MV-4-11 (cell line): Measurements from ENCODE around the gene ZYG11B.
"Not testable (repeated sequence)": the region's sequence is repeated elsewhere in the genome, so short reads cannot be mapped to it uniquely, and the experiment has no call there.

Experiments used
- DNase-seq: peaks from one replicate; lab custom pipeline; 2025; lab: John Stamatoyannopoulos, UW

Gene ZYG11B

DNA sequence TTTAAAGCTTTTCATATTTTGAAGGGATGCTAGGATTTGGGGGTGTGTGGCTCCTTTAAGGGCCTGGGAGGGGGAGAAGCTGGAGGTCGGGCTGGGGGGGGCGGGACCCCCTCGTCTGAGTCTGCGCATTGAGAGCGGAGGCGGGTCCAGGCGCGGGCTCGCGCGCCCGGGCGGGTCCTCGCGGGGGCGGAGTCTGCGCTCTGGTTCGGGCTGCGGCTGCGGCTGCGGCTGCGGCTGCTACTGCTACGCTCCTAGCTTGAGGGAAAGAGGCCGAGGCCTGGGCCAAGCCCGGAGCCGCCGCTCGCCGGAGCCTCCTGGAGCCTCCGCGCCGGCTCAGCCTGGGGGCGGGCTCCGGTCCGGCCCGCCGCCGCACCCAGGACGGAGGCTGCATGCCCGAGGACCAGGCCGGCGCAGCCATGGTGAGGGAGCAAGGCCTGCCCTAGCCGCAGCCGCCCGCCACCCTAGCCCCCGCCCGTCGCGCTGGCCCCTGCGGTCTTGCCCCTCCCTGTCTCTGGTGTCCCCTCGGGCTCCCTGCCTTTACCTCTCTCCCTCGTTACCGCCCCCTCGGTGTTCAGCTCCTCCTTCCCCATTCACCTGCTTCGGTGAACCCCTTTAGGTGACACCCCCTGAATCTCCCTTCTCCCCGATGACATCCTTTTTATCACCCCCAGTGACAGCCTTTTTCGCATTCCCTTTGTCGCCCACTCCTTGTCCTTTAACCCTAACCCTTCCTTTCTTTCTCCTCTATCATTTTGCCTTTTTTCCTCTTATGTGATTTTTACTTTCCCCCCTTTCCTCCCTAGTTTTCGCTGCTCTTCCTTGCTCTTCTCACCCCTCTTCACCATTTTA is at the start of gene ZYG11B:
TSS of gene ZYG11B (plus strand) at position 189 of the 849 bp plus-strand sequence. CDS start at position 390, 201 bp downstream.
- DNase-seq = peak; percentile 83

DNA sequence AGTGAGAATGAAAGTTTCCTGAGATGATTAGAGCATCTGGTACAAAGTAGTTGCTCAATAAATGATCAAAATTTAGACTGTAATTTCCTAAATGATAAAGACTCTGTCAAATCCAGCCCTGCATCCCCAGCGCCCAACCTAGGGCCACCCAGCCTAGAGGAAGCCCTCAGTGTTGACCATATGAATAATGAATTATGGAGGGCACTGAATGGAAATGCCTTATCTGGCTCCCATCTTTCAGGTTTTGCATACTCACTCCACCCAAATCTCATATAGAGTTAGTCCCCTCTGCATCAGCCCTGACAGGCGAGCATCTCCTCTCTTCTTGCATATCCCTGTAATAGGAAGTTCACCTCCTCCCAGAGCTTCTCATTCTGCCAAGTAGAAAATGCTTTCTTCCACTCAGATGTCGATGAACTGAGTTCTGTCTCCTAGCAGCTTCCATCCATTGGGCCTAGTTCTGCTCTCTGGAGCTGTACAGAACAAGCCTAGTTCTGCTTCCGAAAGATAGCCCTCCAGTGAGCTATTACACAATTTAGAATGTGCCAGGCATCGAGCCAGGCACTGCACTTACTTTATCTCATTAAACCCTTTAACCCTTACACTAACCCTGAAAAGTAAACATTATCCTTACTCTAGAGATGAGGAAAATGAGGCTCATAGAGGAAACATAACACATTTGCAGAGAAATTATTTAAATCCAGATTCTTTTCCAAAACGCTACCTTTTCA is 49.0 kb upstream of the ZYG11B start:
- peak; percentile 12 for DNase-seq

DNA sequence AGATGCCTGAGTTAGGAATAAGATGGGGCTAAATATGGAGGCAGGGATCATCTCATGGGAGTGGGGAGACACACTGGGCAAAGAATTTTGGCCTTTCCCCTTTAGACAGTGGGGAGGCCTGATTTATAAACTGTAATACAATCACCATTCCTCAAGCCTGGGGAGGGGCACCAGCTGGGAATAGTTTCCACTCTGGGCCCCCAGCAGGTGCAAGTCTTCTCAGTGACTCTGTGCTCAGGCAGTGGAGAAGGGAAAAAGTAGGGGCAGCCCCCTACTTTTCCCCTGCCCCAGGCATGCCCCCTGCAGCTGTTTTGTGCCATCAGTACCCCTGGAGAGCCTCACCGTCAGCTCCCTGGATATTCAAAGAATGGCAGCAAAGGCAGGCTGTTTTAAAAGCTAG is 47.2 kb upstream of the ZYG11B start:
- DNase-seq = no peak

DNA sequence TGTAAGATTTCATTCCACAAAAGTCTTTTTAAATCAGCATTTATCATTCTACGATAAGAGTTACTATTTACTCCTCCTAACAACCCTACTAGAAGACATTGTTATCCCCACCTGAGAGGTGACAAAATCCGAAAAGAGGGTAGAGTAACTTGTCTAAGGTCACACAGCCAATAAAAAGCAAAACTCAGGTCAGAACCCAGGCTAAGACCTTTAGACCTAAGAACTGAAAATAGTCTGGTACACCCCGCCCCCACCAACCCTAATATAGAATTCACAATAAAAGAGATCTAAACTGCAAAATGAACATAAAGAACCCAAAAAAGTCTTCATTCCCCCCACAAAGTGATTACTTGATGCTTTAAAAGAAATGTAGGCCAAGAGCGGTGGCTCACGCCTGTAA is 46.8 kb upstream of the ZYG11B start:
- DNase-seq = no peak

DNA sequence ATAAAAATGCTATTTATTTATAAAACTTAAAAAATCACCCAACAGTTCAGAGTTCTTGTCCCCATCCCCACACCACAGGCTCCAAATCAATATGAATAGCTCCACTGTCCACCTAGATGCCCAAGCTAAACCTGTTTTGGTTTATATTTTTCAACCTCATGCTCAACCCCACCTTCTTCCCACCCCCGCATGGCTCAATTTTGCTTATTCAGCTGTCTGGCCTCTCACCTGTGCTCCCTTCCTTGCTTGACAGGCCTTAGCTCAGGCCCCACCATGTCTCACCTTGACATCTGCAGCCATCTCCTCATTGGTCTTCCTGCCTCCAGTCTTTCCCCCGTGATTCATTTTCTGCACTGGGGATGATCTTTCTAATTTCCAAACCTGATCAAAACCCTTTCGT is 45.9 kb upstream of the ZYG11B start:
- no peak for DNase-seq

DNA sequence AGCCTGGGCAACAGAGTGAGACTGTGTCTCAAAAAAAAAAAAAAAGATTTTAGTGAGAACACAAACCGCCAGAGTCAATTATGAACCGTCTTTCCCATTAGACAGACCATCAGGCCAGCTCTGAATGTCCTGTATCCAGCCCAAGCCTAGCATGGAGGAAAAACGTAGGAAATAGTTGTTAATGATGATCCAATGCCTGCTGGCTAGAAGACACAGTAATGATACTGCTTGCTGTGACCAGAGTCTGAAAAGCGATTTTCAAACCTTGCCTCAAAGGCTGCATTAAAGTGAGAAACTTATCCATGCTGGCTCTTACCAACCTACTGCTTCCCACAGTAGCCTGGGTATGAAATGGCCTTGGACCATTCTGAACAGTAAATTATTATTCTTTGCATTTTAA is 45.1 kb upstream of the ZYG11B start:
- no peak for DNase-seq

DNA sequence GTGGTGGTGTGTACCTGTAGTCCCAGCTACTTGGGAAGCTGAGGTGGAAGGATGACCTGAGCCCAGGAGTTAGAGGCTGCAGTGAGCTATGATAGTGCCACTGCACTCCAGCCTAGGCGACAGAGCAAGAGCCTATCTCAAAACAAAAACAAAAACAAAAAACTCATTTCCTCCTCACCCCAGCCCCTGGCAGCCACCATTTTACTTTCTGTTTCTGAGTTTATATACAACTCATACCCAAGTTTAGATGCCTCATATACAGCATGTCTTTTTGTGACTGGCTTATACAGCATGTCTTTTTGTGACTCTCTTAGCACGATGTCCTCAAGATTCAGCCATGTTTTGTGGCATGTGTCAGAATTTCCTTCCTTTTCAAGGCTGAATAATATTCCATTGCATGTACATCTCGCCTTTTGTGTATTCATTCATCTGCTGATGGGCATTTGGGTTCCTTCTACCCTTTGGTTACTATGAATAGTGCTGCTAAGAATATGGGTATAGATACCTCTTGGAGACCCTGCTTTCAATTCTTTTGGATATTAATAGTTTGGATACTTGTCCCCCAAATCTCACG is 42.8 kb upstream of the ZYG11B start:
- DNase-seq = no peak

DNA sequence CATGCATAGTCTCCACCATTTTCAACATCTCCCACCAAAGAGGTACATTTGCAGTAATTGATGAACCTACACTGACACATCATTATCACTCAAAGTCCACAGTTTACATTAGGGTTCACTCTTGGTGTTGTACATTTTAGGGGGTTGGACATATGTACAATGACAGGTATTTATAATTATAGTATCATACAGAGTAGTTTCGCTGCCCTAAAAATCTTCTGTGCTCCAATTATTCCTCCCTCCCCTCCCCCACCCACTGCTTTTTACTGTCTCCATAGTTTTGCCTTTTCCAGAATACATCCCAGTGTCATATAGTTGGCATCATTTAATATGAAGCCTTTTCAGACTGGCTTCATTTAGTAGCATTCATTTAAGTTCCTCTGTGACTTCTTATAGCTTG is 41.7 kb upstream of the ZYG11B start:
- DNase-seq = no peak

DNA sequence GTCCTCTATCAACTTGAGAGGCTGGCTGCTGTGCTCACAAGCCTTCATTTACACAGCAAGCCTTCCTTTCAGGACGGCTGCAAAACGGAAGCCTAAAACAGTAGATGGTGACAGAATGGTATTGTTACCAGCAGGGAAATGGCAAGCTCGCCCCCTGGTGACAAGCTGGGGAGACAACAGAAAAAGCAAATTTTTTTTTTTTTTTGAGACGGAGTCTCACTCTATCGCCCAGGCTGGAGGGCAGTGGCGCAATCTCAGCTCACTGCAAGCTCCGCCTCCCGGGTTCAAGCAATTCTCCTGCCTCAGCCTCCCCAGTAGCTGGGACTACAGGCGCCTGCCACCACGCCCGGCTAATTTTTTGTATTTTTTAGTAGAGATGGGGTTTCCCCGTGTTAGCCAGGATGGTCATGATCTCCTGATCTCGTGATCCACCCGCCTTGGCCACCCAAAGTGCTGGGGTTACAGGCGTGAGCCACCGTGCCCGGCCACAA is 39.9 kb upstream of the ZYG11B start:
- DNase-seq = peak; percentile 79

DNA sequence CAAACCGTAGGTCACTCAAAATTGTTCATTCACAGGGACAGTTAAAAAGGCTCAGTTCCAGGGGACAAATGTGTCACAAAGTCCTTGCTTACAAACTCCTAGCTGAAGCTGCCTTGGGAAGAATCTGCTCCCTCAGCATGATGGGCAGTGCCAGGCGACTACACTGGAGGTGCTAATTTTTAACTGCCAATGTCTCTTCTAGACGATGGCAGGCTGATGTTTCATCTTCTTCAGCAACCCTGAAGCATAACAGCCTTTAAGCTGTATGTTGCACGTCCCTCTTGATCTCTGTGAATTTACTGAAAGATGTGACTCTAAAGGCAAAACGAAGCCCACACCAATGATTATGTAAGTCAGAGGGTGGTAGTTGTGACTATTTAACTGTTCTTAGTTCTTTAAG is 39.4 kb upstream of the ZYG11B start:
- DNase-seq = no peak

DNA sequence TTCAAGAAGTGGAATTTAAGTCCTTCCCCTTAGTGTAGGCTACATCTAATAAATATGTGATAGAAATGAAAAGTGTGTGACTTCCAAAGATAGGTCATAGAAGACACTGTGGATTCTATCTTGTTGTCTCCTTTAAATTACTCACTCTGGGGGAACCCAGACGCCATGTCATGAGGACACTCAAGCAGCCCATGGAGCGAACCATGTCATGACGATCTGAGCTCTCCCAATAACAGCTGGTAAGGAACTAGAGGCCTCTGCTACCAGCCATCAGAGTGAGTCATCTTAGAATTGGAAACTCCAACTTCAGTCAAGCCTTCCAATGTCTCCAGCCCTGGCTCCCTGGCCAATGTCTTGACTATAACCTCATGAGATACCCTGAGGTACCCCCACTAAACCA is 34.4 kb upstream of the ZYG11B start:
- DNase-seq = peak; percentile 7

DNA sequence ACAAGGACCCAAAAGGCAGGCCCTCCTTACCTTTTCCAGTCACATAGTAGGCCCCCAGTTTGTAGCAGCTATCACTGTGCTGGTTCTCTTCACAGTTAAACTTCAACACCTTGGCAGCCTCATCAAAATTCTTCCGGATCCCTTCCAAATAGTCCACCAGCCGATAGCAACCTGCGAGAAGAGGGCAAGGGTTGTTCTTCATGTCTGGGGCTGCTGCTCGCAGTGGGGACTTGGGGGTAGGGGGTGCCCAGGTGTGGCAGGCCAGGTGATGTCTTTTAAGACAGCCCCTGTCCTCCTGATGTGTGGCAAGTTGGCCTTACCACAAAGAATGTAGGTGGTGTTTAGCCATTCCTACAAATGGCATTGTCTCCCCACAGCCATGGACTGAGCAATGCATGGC is 33.6 kb upstream of the ZYG11B start:
- DNase-seq = no peak

DNA sequence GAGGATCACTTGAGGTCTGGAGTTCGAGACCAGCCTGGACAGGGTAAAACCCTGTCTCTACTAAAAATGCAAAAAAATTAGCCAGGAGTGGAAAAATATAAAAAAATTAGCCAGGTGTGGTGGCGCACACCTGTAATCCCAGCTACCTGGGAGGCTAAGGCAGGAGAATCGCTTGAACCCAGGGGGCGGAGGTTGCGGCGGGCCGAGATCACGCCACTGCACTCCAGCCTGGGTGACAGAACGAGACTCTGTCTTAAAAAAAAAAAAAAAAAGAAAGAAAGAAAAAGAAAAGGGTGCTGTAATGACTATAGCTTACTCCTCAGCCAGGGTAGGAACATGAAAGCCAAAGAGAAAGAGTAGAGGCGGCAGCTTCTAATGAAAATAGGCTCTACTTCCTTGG is 32.9 kb upstream of the ZYG11B start:
- not testable (repeated sequence) for DNase-seq

DNA sequence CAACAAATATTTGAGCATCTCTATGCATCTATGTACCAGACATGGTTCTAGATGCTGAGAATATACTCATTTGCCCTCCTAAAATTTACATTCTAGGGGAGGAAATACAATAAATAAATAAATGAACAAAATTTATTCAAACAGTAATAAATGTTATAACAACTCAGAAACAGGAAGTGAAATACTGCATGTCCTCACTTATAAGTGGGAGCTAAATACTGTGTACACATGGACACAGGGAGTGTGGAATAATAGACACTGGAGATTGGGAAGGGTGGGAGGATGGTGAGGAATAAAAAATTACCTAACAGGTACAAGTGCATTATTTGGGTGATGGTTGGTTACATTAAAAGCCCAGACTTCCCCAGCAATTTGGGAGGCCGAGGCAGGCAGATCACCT is 32.4 kb upstream of the ZYG11B start:
- DNase-seq = peak; percentile 2

DNA sequence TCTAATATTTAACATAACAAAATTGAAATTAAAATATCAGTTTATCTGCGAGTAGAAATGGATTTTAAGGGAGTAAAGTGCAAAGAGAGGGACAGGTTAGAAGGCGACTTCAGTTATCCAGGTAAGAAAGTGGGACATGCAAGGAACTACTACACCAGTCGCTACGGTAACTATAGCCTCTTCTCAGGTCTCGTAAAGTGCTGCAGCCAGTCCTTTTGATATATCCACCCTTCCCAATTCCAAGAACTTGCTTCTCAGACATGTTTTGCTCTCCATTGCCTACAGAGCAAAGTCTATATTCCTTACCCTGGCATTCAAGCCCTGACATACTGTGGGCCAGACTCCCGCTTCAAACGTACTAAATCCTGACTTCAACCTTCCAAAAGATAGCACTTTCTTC is 30.6 kb upstream of the ZYG11B start:
- no peak for DNase-seq

DNA sequence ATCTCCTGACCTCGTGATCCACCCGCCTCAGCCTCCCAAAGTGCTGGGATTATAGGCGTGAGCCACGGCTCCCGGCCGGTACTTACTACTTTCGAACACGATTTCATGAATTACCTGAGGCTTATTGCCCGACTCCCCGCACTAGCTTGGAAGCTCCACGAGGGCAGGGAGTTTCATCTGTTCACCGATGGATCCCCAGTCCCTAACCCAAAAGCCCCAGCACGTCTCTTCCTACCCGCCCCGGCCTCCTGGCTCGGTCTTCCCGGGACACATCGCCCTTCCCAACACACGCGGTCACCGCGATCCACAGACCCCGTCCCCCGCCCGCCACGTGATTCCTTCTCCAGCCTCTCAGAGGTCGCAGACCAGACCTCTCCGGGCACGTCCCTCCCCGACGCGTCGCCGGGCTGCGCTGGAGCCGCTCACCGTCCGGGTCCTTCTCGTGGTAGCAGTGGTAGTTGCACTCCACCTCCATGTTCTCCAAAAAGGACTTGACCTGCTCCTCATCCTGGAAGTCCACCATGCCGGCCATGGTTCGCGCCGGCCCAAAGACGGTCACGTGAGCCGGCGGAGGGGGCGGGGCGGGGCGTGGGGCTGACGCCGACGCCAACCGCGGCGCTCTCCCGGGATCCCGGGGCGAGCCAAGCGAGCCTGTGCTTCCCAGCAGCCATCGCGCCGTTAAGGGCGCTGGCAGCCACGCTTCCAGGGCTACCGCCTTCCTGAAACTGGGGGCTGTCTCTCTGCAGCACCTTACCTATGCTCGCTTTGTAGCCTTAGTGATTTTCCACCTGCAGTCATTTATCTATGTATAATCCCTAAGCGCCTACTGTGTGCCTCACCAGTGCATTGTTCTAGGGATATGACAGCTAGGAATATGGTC is 28.2 kb upstream of the ZYG11B start, which contains the start of gene COA7:
TSS of gene COA7 (minus strand) at position 553 of the 880 bp plus-strand sequence. CDS start at position 532, 21 bp downstream.
- DNase-seq = peak; percentile 68

DNA sequence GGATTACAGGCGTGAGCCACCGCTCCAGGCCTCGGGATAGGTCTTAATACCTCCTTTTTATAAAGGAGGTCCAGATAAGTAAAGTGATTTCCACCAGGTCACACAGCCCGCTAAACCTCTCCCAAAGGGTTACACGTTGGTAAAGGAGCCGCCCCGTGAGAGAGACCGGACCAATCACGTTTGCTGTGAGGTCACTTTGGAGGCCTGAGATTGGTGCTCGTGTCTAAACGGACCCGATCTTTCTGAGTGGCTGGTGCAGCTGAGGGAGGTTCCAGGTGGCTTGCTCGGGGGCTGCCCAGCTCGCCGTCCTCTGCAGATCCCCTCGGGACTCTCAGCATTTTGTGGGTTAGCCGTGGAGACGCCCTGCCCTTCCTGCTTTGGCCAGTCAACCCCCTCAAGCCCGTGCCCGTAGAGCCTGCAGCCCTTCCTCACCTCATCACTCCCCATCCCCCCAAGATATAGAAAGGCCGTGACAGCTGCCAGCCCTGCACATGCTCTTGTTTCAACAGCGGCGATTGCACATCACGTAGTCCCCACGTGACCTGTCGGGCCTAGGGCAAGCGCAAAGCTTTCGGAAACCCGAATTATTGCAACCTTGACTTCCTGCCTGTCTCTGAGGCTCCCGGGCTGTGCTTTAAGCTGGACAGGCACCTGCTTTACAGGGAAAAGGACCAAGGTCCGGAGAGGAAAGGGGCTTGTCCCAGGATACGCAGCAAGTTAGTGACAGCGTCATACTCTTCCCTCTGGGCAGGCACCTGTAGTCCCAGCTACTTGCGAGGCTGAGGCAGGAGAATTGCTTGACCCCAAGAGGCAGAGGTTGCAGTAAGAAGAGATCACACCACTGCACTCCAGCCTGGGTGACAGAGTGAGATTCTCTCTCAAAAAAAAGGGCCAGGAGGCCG is 23.1 kb upstream of the ZYG11B start:
- peak; percentile 90 for DNase-seq

DNA sequence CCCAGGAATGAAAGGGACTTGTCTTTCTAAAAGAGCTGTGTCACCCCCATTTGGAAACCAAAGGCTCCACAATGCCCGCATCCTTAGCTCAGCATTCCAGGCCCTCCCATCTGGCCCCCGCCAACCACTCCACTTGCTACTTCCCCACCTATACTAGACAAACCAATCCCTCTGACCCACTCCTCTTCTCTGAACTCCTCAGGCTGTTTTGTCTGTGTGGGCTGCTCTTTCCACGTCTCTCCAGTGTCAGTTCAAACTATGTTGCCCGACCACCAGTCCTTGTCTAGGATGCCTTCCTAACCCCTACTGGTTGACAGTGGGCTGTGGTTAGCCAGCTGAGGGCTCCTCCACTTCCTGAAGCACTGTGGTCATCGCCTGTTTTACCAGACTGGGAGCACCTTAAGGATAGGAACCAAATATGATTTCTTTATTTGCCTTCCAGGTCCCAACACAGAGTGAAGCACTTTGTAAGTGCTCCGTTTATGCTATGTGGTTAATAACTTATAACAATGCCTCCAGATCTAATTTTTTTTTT is 20.1 kb upstream of the ZYG11B start:
- peak; percentile 38 for DNase-seq

DNA sequence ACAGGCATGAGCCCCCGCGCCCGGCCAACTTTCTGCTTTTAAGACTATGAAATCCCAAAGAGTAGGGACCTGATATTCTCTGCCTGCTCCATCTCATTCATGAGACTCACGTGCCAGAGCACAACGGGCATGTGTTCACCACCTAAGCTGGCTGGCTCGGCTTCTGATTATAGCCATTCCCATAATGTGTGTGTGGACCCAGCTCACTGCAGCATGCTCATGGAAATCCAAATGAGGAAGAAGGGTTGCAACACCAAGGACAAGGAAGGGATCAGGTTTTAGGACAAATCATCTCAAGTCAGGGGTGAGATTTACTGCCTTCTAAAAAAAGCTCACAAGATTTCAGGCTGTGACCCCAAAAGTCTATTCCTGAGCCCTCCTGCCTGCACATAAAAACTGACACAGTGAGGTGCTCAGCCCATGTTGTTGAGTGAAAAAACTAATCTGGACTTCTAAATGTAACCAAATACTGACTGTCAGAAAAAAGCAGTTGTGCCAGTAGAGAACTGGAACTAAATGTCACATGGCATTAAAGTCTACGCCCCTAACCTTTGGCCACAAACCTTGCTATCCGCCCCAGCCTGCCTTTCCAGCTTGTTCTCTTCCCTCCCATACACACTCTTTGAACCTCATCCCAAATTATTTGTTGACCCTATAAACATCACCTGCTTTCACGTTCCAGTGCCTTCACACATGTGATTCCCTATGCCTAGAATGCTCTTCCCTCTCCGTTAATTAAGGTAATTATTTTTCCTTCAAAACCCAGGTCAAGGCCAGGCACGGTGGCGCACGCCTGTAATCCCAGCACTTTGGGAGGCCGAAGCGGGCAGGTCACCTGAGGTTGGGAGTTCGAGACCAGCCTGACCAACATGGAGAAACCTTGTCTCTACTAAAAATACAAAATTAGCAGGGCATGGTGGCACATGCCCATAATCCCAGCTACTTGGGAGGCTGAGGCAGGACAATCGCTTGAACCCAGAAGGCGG is 19.0 kb upstream of the ZYG11B start:
- DNase-seq = peak; percentile 73
